C4-2B (cell line): ENCODE measurements around the gene AAR2.

Experiments used
- H3K27ac ChIP-seq: fragments of 450-650 bp; 2 replicates; pipeline ENCODE4 v1.5.1; 2017
- CTCF ChIP-seq: fragments of 450-650 bp; conservative IDR thresholded peaks from 2 replicates; pipeline ENCODE4 v1.5.1; 2017; ENCODE audit warnings: mild to moderate bottlenecking
- ZFX ChIP-seq: fragments of 450-650 bp; IDR thresholded peaks from 2 replicates; pipeline ENCODE4 v1.6.1; 2017

Gene AAR2

GRCh38 chr20:36260316-36260715 lies 24.0 kb downstream of the AAR2 start:
- TF ChIP-seq ZFX = no peak
- TF ChIP-seq CTCF = no peak
- no peak overlapping the region for H3K27ac ChIP-seq

GRCh38 chr20:36261389-36262105 lies 25.3 kb downstream of the AAR2 start:
- no peak overlapping the region for H3K27ac ChIP-seq
- no peak for TF ChIP-seq ZFX
- TF ChIP-seq CTCF = no peak

GRCh38 chr20:36262440-36262839 lies 26.2 kb downstream of the AAR2 start:
- TF ChIP-seq ZFX (no peak), CTCF (no peak)
- H3K27ac ChIP-seq = no peak overlapping the region

- H3K27ac ChIP-seq = no peak overlapping the region
- no peak for TF ChIP-seq ZFX
- no peak for TF ChIP-seq CTCF
These were observed 28.4 kb downstream of the AAR2 start for GRCh38 chr20:36264426-36265246.

GRCh38 chr20:36266189-36266588 lies 29.9 kb downstream of the AAR2 start:
- TF ChIP-seq ZFX (no peak), CTCF (no peak)
- no peak overlapping the region for H3K27ac ChIP-seq

- H3K27ac ChIP-seq = no peak overlapping the region
- no peak for TF ChIP-seq CTCF
- TF ChIP-seq ZFX = no peak
These were observed 31.5 kb downstream of the AAR2 start for GRCh38 chr20:36267605-36268381.
